ENCODE results near the gene ANXA6.
A peak's percentile ranks its signal among the peaks of the same experiment; 100 is the strongest.

ANXA6 gene

DNA sequence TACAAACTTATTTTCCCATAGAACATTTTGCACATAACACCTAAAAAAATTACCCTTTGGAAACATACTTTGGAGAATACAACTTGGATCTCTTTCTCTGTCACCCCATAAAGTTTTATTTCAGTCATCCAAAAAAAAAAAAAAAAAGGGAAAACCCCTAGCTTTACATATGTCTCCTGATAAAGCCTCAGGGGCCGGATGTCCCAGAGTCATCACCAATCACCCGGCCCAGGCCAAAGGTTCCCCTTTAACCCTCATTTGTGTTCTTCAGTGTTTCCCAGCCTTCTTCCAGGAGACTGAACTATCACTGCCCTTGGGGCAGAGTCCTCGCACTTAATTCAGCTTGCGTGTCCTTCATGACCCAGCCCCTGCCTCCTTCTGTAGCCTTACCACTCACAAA, 28.8 kb downstream of the ANXA6 start:
- Mint-ChIP-seq H3K27me3 (ENCODE audit: low read depth) (no peaks in the 10 kb centered on the region), H3K4me1 (peaks cover 7% of the 10 kb centered on the region), H3K4me3 (no peak overlapping the region), H3K27ac (no peak overlapping the region), H3K36me3 (ENCODE audit: low read depth) (peaks cover 79% of the 10 kb centered on the region), H3K9me3 (no peaks in the 10 kb centered on the region)
- TF ChIP-seq, protein P1, sequence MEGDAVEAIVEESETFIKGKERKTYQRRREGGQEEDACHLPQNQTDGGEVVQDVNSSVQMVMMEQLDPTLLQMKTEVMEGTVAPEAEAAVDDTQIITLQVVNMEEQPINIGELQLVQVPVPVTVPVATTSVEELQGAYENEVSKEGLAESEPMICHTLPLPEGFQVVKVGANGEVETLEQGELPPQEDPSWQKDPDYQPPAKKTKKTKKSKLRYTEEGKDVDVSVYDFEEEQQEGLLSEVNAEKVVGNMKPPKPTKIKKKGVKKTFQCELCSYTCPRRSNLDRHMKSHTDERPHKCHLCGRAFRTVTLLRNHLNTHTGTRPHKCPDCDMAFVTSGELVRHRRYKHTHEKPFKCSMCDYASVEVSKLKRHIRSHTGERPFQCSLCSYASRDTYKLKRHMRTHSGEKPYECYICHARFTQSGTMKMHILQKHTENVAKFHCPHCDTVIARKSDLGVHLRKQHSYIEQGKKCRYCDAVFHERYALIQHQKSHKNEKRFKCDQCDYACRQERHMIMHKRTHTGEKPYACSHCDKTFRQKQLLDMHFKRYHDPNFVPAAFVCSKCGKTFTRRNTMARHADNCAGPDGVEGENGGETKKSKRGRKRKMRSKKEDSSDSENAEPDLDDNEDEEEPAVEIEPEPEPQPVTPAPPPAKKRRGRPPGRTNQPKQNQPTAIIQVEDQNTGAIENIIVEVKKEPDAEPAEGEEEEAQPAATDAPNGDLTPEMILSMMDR (IDR thresholded peaks at IDR 0.05; ENCODE audit: unreplicated experiment in 3 of 3) = no peak

DNA sequence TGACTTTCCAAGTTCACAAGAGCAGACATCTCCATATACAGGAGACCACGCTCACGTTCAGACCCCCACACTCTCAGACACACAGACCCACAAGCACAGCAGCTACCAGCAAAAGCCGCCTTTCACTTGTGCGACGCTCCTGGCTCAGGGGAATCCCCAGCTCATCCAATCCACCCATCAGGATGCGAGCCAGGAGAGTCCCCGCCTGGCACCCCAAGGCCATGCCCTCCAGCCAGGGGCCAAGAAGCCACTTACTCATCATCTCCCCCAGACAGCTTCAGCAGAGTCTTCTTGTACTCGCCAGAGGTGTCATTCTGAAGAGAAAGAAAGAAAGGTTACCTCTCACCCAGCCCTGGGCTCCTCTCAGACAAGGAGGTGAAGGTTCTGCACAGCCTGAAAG, 29.7 kb downstream of the ANXA6 start:
- no peak overlapping the region for H3K4me3 Mint-ChIP-seq
- H3K4me1 Mint-ChIP-seq = peaks cover 7% of the 10 kb centered on the region
- no peak overlapping the region for H3K27ac Mint-ChIP-seq
- H3K27me3 Mint-ChIP-seq (ENCODE audit: low read depth) = no peaks in the 10 kb centered on the region
- no peaks in the 10 kb centered on the region for H3K9me3 Mint-ChIP-seq
- H3K36me3 Mint-ChIP-seq (ENCODE audit: low read depth) = peaks cover 70% of the 10 kb centered on the region
- TF ChIP-seq, protein P1 (IDR thresholded peaks at IDR 0.05; ENCODE audit: unreplicated experiment in 3 of 3) = no peak

DNA sequence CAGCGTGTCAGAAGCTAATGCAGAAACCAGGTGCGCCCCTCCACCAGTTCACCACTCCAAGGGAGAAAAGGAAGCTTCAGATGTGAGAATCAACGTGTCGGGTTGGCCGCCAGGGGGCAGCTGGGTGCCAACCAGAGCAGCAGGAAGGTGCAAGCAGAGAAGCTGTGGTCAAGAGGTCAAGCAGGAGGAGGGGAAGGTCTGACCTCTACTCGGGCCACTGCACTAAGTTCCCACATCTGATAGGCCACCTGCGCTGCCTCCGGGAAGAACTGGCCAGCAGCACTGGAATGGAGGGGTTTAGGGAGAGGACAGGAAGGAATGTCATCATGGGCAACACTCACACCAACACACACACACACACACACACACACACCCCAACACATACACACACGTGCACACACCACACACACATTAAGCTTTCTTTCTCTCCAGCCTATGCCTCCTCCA, 31.4 kb downstream of the ANXA6 start:
- TF ChIP-seq, protein P1 (IDR thresholded peaks at IDR 0.05; ENCODE audit: unreplicated experiment in 3 of 3) = peak; percentile 63 to 77 (median 71)
- H3K9me3 Mint-ChIP-seq = no peaks in the 10 kb centered on the region

GRCh38 chr5:151125421-151125820, 32.2 kb downstream of the ANXA6 start:
- Mint-ChIP-seq H3K9me3 (no peaks in the 10 kb centered on the region), H3K27ac (no peak overlapping the region)

More for the DNA sequence above, 31.4 kb downstream of the ANXA6 start:
- Mint-ChIP-seq H3K27me3 (ENCODE audit: low read depth) (no peaks in the 10 kb centered on the region), H3K4me1 (peaks cover 15% of the 10 kb centered on the region), H3K27ac (peak overlapping the region in 2 of 3 experiments; percentile 16 to 49), H3K36me3 (ENCODE audit: low read depth) (peaks cover 70% of the 10 kb centered on the region), H3K4me3 (no peak overlapping the region)

GRCh38 chr5:151123897-151124751, 33.5 kb downstream of the ANXA6 start:
- no peaks in the 10 kb centered on the region for H3K27me3 Mint-ChIP-seq (ENCODE audit: low read depth)
- no peaks in the 10 kb centered on the region for H3K9me3 Mint-ChIP-seq
- TF ChIP-seq, protein P1 (IDR thresholded peaks at IDR 0.05; ENCODE audit: unreplicated experiment in 3 of 3) = no peak
- H3K27ac Mint-ChIP-seq = no peak overlapping the region
- no peak overlapping the region for H3K4me3 Mint-ChIP-seq
- H3K4me1 Mint-ChIP-seq = peaks cover 18% of the 10 kb centered on the region
- H3K36me3 Mint-ChIP-seq (ENCODE audit: low read depth) = peaks cover 72% of the 10 kb centered on the region

More at GRCh38 chr5:151125421-151125820, 32.2 kb downstream of the ANXA6 start:
- TF ChIP-seq, protein P1 (IDR thresholded peaks at IDR 0.05; ENCODE audit: unreplicated experiment in 3 of 3) = no peak
- peaks cover 18% of the 10 kb centered on the region for H3K4me1 Mint-ChIP-seq
- H3K4me3 Mint-ChIP-seq = no peak overlapping the region
- H3K36me3 Mint-ChIP-seq (ENCODE audit: low read depth) = peaks cover 72% of the 10 kb centered on the region
- H3K27me3 Mint-ChIP-seq (ENCODE audit: low read depth) = no peaks in the 10 kb centered on the region

All from nephron (organoid).